Measurements from ENCODE around the gene ABCA1.
A peak's percentile ranks its signal among the peaks of the same experiment; 100 is the strongest.

The ABCA1 gene

DNA sequence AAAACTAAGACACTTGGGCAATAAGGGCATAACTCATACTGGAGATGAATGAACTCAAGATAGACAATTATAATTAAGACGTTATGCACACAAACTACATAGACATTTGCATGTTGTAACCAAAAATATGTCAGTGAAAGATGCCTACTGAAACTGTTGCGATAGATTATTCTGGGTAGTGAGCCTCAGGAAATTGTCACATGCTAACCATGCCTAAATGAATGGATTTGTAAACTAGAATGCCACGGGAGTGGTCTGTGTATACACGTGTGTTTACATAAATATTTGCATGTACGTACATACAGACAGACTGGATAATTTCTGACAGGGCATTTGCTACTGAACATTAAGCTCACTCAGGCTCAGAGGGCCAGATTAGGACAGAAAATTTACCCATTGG is 162.8 kb downstream of the ABCA1 start:
- no peak for DNase-seq (ENCODE audit: low read depth in 2 of 2)

- DNase-seq (ENCODE audit: low read depth in 2 of 2), result no peak
Measured at GRCh38 chr9:104758974-104759373, 169.0 kb downstream of the ABCA1 start.

DNA sequence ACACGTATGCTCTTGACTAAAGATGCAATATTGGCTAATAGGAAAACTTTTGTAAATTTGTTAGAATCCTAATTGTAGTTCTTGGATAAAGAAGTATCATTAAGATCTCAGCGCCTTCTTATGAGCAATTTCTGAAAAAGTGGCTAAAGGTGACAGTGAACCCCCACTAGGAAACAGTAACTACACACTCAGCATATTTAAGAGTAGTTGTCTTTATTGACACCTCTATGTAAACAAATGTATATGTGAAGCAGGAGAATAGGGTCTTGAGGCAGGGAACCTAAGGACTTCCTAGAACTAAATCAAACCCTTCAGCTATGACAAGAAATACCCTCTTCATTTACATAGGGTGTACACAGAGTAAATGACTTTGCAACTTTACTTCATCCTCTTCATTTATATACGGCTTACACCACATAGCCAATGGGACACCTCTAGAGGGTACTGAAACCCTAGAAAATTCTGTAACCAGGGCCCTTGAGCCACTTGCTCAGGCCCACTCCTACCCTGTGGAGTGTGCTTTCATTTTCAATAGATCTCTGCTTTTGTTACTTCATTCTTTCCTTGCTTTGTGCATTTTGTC is 177.7 kb downstream of the ABCA1 start:
- DNase-seq (ENCODE audit: low read depth in 2 of 2), result no peak

DNA sequence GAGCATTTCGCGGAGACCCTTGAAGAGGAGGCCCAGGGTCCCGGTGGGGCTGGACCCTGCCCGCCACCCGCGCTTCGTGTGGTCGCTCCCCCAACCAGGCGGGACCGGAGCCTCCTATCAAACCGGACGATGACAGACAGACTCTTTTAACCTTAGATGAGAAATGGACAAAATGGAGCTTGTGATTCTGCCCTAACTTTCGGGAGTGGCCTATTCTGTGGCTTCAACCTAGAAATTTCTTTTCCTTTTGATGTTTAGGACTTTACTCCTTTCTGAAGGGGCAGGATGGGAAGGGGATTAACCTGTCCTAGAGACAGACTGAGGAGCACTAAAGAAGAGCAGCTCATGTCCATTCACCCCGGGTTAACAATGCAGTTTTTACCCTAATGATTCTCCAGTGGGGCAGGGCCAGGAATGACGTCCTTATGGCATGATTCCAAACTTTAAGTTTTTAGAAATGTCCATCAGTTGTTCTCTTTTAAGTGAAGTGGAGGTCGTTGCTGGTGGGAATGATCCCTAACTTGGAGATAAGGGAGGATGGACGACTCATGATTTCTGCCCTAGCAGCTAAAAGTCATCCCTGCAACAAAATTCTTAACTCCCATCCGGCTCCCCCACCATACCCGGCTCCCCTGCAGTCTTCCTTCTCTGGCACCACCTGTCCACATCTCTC is 179.5 kb downstream of the ABCA1 start:
- DNase-seq (ENCODE audit: low read depth in 2 of 2), result no peak

- DNase-seq (ENCODE audit: low read depth in 2 of 2), result peak; percentile 67 to 75
Measured at GRCh38 chr9:104747565-104748358, 180.2 kb downstream of the ABCA1 start, which contains the start of gene NIPSNAP3A. NIPSNAP3A (plus strand) TSS chr9:104747683; CDS start chr9:104747793, 110 bp downstream.

DNA sequence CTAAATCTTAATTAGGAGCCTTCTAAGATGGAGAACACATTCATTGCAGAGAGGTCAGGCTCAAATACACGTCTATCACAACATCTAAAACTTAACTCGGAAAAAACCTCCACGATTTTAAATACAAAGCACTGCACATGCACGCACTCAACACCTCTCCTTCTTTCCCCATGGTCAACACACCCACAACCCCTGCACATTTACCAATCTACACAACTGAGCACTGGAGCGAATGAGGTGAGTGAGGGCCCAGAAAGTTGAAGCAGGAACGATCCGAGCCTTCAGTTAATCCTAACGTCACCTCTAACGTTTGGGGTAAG is 180.8 kb downstream of the ABCA1 start:
- DNase-seq (ENCODE audit: low read depth in 2 of 2), result no peak

GRCh38 chr9:104746798-104747197 is 181.2 kb downstream of the ABCA1 start:
- DNase-seq (ENCODE audit: low read depth in 2 of 2), result no peak

- no peak for DNase-seq (ENCODE audit: low read depth in 2 of 2)
Measured at GRCh38 chr9:104746285-104746684, 181.7 kb downstream of the ABCA1 start.

- DNase-seq (ENCODE audit: low read depth in 2 of 2), result no peak
Measured at GRCh38 chr9:104745852-104746251, 182.1 kb downstream of the ABCA1 start.

DNA sequence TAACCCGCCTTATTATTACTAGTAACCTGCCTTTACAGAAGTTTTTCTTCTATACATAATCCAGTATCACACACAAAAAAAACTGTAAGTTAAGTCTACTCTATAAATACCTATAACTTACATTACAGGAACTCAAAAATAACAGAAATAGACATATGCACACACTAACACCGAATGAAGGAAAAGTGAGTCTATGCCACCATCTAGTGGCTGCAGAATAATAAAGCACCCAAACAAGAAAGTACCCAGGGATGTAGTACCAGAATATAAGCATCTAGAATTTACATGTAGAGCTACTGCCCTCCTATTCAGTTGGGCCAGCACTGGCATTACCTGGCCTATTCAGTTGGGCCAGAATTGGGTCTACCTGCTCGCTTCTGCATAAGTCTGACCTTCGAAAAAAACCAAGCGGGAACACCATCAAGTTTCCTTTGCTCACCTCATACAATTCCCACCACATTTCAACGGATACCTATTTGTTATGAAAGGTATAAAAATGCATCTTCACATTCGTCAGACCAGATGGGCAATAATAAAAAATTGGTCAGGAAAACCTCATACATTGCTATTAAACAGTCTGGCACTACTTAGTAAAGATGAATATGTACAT is 184.5 kb downstream of the ABCA1 start:
- DNase-seq (ENCODE audit: low read depth in 2 of 2), result no peak

GRCh38 chr9:104740621-104741020 is 187.3 kb downstream of the ABCA1 start:
- DNase-seq (ENCODE audit: low read depth in 2 of 2), result no peak

- no peak for DNase-seq (ENCODE audit: low read depth in 2 of 2)
Measured at GRCh38 chr9:104738452-104738851, 189.5 kb downstream of the ABCA1 start.

All from stimulated activated CD8-positive, alpha-beta memory T cell treated with anti-CD3 and anti-CD28 coated beads, Interleukin-2, amount 100 ng/mL, for 1 hour (primary cell).